Breast epithelium (tissue), 3 donors: ENCODE data around the gene AGAP1.

Experiments used
- CTCF ChIP-seq, 3 donors: fragments of 450-650 bp; IDR thresholded peaks; one replicate each; pipeline ENCODE4 v1.5.1; 2016 to 2017; ENCODE audit warnings: antibody characterized with exemption in 3 of 3, mild to moderate bottlenecking in 3 of 3, moderate library complexity in 3 of 3
- POLR2A ChIP-seq: fragments of 450-650 bp; IDR thresholded peaks from one replicate; pipeline ENCODE4 v1.6.1; 2016; ENCODE audit warnings: antibody characterized with exemption, mild to moderate bottlenecking, moderate library complexity
- POLR2AphosphoS5 ChIP-seq, 3 donors: sonication (generic); formaldehyde crosslinking; IDR thresholded peaks; one replicate each; pipeline ENCODE4 v1.6.1; 2017; ENCODE audit warnings: antibody characterized with exemption in 3 of 3

DNA sequence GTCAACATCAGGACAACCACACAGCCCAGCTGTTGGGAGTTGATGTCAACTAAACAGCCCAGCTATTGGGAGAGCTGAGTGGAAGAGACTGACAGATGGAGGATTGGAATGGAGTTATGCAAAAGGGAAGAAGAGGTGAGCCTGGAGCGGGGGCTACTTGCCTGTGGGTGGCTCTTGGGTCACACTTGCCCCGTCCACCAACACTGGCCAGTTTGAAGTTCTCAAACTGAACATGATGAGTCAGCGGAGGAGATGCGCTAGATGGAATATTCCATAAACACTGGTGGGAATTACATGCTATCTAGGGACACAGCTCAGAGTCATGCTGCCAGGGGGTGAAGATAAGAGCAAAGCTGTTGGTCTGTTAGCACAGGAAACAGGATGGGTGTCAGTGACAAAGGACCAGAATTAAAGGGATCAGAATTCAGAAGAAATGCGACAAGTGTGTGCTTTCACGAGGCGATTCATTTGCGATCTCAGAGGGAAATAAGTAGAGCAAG is 33.2 kb upstream of the AGAP1 start:
- TF ChIP-seq POLR2A (no peak), CTCF (IDR thresholded peaks at IDR 0.05) (no peak), POLR2AphosphoS5 (IDR thresholded peaks at IDR 0.05) (no peak)
